ENCODE measurements around the gene HMX3. TPM values are rescaled to one million over a fixed set of nuclear protein-coding genes. Genes with fewer than 3 reads are reported as not detected.
A peak's percentile ranks its signal among the peaks of the same experiment; 100 is the strongest.

The HMX3 gene
- total and polyA plus RNA-seq, 2 of the 13 experiments (the other 11 are each of a cell fraction or from before 2014, with no cell fraction given): not detected

- TF ChIP-seq ZNF546 (CRISPR knock-in tag; conservative IDR thresholded peaks at IDR 0.05) (no peak), ZNF776 (CRISPR knock-in tag; IDR thresholded peaks at IDR 0.05) (no peak), KLF15 (CRISPR knock-in tag; IDR thresholded peaks at IDR 0.05; ENCODE audit: borderline replicate concordance) (no peak), HOXA9 (CRISPR knock-in tag; IDR thresholded peaks at IDR 0.05; ENCODE audit: borderline replicate concordance) (no peak), ATF5 (CRISPR knock-in tag; IDR thresholded peaks at IDR 0.05; ENCODE audit: low read depth) (no peak), FOXA1 (IDR thresholded peaks at IDR 0.05) (no peak), FOXA1 (CRISPR knock-in tag; IDR thresholded peaks at IDR 0.05) (no peak), FOXP4 (CRISPR knock-in tag; IDR thresholded peaks at IDR 0.05) (0 out of 2 replicates have a peak, but pooled peaks have one; percentile 20), ZMYM4 (CRISPR knock-in tag; IDR thresholded peaks at IDR 0.05) (no peak; the same call in 1 of the 2 replicates), ZNF75D (CRISPR knock-in tag; IDR thresholded peaks at IDR 0.05; ENCODE audit: borderline replicate concordance) (no peak), SMARCC2 (IDR thresholded peaks at IDR 0.05) (no peak), ZNF720 (CRISPR knock-in tag; IDR thresholded peaks at IDR 0.05) (no peak), ZNF609 (CRISPR knock-in tag; IDR thresholded peaks at IDR 0.05; ENCODE audit: borderline replicate concordance) (no peak), DR1 (CRISPR knock-in tag; IDR thresholded peaks at IDR 0.05) (no peak), ZBTB20 (CRISPR knock-in tag; IDR thresholded peaks at IDR 0.05; ENCODE audit: borderline replicate concordance, low read depth) (no peak), ZBTB39 (CRISPR knock-in tag; IDR thresholded peaks at IDR 0.05) (no peak), NR2F6 (IDR thresholded peaks at IDR 0.05) (no peak), NR2F6 (CRISPR knock-in tag; IDR thresholded peaks at IDR 0.05) (0 out of 2 replicates have a peak, but pooled peaks have one; percentile 5), HES4 (CRISPR knock-in tag; IDR thresholded peaks at IDR 0.05; ENCODE audit: borderline replicate concordance) (no peak), CENPT (CRISPR knock-in tag; IDR thresholded peaks at IDR 0.05; ENCODE audit: low read depth) (no peak)
These were observed 2.9 kb upstream of the HMX3 start (continued) for GRCh38 chr10:123132576-123133477.
